Measurements from ENCODE around the gene ITPK1.
A peak's percentile ranks its signal among the peaks of the same experiment; 100 is the strongest.
"Not testable (repeated sequence)": the region's sequence is repeated elsewhere in the genome, so short reads cannot be mapped to it uniquely, and the experiment has no call there.

Gene ITPK1

DNA sequence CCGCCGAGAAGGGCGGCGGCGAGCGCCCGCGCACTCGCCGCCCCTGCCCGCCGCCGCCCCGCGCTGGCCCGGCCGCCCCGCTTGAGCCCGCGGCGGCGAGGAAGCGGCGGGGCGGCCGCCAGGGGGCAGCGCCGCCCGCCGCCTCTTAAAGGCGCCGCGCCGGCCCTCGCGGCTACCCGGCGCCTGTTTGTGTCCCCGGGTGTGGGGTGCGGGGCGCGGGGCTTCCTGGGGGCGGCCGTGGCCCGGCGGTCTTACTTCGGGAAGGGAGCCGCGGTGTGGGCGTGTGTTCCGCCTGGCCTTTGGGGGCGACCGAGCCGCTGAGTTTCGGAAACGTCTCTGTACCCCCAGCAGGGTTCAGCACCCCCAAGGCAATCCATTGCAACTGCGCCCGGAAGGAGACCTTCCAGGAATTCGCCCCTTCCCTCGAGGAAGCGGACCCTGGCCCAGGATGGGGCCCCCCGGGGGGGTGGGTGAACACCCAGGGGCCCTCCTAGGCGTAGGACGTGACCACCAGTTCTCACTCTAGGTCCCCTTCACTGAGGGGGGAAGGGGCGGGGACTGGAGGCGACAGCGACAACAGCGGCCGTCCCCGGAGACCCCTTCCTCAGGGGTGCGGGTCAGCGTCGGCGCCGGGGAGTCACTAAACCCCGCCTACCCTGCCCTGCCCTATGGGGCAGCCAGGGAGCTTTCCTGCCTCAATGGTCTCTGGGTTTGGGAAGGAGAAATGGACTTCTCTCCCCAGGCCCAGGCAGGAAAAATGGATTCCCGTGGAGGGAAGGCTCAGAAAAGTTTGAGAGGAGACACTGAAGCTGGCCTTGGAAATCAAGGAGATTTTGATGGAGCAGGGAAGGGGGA lies at the start of gene ITPK1:
Gene ITPK1 (minus strand): TSS at position 105 of the 855 bp plus-strand sequence. CDS start 762 bp downstream, outside the sequence.
- DNase-seq = peak; percentile 79

DNA sequence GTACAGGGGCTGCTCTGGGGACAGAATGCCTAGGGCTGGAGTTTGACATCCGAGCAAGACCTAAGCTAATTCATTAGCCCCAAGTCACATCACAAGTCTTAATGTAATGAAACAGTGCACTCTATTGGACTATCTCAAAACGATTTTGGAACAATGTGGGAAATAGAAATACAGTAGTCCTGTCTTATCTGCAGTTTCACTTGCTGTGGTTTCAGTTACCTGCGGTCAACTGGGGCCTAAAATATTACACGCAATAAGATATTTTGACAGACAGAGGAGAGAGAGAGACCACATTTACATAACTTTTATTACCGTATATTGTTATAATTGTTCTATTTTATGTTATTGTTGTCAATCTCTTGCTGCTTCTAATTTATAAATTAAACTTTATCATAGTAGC lies 47.8 kb upstream of the ITPK1 start:
- DNase-seq = peak; percentile 87

DNA sequence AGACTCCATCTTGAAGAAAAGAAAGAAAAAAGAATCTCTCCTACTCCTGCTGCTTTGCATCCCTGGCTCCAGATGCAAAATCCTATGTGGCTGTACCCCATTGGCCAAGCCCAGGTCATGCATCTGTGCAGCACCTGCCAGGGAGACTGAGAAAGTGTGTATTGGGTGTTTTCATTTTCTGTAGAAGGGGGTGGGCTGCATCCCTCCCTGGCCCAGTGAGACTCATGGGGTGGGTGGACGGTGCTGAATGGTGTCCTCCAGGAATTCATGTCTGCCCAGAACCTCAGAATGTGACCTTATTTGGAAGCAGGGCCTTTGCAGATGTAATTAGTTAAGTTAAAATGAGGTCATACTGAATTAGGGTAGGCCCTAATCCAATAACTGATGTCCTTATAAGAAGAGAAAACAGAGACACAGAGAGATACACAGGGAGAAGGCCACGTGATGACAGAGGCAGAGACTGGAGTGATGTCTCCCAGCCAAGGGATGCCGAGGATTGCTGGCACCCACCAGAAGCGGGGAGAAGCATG lies 45.8 kb upstream of the ITPK1 start:
- DNase-seq = no peak

DNA sequence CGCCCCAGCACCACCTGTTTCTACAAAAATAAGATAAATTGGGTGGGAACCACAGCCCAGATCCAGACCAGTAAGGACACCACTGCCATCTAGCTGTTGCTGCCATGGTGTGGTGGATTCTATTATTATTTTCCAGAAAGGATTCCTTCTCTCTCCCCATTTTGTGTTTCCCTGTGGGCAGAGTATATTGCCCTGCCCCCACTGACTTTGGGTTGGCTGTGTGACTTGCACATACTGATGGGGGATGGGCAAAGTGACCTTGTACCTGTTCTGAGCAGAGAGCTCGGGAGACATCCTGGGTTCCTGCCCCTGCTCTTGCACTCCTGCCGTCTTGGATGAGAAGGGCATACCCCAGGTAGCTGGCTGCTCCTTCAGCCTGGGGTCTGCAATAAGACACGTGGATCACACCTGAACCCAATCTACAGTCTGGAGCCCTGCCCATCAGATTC lies 44.7 kb upstream of the ITPK1 start:
- peak; percentile 84 for DNase-seq

DNA sequence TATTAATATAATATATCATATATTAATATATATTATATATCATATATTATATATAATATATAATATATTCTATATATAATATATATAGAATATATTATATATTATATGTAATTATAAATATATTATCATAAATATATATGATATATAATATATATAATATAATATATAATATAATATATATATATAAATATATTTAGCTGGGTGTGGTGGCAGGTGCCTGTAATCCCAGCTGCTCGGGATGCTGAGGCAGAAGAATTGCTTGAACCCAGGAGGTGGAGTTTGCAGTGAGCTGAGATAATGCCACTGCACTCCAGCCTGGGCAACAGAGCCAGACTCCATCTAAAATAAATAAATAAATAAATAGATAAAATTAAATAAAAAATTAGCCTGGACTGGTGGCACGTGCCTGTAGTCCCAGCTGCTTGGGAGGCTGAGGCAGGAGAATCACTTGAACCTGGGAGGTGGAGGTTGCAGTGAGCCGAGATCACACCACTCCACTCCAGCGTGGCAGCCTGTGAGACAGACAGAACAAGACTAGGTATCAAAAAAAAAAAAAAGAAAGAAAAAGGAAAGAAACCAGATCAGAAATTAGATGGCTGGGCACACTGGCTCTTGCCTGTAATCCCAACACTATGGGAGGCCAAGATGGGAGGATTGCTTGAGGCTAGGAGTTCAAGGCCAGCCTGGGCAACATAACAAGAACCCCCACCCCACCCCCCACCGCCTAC lies 44.1 kb upstream of the ITPK1 start:
- not testable (repeated sequence) for DNase-seq

DNA sequence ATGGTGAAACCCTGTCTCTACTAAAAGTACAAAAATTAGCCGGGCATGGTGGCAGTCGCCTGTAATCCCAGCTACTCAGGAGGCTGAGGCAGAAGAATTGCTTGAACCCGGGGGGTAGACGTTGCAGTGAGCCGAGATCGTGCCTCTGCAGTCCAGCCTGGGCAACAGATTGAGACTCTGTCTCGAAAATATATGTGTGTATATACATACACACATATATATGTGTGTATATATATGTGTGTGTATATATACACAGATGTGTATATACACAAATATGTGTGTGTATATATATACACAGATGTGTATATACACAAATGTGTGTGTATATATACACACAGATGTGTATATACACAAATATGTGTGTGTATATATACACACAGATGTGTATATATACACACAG lies 42.6 kb upstream of the ITPK1 start:
- not testable (repeated sequence) for DNase-seq

DNA sequence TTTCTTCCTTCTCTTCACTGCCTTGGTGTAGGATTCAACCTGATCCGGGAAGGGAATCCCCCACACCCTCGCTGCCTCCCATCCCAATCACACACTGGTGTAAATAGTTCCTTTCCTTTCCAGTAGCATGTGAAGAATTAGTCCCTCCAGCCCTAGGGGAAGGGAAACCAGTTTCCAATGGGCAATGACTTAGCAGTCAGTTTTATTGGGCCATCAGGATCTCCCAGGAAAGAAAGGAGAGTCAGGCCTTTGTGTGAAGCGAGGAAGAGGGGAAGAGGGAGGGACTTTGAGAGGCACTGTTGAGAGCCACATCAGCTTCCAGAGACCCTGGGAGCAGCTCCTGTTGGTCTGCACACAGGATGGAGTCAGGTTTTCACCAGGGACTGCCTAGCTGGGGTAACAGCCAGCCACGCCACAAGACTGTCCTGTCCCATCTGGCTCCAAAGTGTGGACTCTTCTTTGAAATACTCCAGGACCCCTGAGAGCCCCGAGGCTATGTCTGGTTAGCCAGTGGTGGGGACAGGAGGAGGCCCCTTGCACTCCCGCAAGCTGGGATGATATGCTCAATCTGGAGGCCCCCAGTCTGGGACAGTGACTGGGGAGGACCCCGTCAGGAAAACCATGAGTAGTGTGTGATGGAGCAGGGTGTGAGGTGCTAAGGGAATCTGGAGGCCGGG lies 41.1 kb upstream of the ITPK1 start:
- DNase-seq = no peak

DNA sequence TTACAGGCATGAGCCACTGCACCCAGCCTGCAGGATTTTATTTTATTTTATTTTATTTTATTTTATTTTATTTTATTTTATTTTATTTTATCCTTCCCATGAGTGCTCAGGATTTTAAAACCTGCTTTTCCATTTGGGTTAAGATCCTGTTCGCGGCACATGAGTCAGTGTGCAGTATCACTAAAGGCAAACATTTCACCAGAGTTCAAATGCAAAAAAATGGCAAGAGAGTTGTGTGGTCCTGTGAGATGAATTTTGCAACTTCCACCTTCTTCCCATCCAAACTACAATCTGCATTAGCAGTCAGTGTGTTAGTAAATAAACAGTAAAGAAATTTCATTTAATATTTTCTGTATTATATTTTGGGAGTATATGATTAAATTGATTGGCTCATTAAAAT lies 39.9 kb upstream of the ITPK1 start:
- no peak for DNase-seq

DNA sequence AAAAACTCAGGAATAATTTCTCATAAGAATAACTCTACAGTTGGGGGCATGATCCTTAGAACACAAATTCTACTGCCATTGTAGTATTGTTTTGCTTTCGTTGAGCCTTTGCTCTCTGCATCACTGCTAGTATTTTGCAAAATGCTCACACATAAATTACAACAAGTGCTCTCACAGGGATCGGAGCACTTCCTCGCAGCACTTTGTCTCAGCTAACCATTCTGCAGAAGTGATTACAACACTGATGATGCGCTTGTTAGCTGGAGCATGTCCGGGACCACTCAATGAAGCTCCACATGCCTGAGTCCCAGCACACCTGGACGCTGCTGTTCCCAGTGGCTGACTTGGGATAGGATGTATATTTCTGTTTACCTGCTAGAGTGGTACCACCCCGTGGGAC lies 37.4 kb upstream of the ITPK1 start:
- no peak for DNase-seq

DNA sequence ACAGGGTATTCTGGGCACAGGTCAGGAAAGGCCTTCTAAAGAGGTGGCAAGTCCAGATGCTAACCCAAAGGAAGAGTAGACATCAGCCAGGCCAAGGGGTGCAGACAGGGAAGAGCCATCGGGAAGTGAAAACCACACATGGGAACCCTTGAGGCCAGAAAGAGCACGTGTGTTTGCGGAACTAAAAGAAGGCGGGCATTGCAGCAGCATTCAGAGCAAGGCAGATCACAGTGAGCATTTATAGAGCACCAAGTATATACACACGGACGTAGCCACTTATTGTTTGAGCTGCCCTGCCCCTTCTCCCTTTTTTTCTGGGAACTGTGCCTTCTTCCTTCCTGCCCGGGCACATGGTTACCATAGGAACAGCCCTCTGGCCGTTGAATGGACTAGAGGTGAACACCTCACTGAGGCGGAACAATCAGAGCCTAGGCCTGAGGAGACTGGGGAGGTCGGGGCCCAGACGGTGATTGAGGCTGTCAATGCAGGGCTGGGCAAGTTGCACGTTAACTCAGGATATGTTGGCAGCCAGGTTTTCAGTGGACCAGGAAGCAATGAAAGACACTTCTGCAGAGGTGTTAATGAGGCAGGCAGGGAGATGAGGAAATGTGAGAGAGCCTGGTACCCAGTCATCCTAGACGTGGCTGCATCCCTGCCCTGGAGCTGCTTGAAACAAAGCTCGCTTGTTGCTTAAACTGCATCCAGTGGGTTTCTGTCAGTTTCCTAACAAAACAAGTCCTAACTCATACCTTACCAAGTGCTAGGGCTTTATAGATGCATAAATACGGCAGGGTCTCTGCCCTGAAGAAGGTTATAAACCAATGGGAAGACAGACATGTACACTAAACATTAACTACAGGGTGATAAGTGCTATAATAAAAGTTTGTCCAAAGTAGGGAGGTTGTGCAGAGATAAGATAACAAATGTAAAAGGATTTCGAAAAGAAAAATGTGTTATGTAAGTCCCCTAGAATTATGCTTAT lies 34.8 kb upstream of the ITPK1 start:
- DNase-seq = peak; percentile 37

DNA sequence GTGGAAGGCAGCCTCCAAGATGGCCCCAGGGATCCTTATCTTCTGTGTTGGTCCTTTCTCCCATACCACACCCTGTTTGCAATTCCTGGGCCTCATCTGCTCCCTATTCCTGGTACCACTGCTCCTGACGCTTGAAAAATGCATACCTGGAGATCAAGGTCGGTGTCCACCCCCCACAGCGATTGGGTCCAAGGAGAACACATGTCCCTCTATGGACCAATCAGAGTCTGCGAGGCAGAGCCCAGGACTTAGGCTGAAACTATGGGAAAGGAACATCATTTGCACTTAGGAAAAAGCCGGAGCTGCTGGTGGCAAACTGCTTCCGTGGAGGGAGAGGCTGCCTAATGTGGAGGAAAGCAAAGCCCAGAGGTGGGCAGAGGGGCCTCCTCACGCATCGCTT lies 33.3 kb upstream of the ITPK1 start:
- no peak for DNase-seq

DNA sequence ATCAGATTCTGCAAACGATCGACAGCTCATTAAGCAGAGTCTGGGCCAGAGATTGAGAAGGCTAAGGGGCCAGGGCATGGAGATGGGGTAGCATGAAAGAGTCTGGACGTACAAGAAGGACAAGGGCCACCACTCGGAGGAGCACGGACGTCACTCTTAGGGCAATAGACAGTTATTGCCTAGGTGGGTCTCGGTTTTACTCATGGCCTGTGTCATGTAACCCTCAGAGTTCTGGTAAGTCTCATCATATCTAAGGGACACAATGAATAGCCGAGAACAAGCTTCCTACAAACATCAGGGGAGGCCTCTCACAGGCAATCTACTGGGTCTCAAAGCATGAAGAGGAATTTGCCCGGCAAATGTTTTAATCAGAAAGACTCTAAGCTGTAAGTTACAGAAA lies 30.4 kb upstream of the ITPK1 start:
- DNase-seq = no peak

DNA sequence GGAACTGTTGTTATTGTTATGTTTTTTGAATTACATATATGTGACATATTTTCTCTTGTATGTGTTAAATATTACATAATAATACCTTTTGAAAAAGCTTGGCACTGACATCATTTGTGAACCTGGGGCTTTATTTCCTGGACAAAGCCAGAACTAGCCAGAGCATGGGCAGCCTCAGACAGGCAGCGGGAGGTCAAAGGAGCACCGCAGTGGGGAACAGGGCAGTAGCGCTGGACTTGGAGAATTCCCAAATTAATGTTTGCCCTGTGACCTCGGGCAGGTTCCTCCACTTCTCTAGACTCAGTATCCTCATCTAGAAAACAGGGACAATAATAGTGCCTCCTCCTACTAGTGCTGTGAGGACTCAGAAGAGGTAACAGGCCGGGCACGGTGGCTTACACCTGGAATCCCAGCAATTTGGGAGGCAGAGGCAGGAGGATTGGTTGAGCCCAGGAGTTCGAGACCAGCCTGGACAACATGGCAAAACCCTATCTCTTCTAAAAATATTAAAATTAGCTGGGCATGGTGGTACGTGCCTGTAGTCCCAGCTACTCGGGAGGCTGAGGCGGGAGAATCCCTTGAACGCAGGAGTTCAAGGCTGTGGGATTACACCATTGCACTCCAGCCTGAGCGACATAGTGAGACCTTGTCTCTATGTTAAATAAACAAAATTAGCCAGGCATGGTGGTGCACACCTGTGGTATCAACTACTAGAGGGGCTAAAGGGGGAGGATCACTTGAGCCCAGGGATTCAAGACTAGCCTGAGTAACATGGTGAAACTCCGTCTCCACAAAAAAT lies 27.3 kb upstream of the ITPK1 start:
- DNase-seq = no peak

DNA sequence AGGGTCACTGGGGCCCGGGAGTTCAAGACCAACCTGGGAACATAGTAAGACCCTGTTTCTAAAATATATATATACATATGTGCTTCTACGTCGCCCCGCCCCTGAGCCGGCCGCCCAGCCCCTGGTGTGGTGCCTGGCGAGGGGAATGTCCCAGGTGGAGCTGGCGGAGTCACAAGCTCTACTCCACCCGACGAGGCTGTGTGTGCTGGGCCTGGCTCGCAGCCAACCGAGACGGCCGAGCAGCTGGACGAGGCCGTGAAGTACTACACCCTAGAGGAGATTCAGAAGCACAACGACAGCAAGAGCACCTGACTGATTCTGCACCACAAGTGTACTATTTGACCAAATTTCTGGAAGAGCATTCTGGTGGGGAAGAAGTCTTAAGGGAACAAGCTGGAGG lies 22.1 kb upstream of the ITPK1 start:
- peak; percentile 25 for DNase-seq

DNA sequence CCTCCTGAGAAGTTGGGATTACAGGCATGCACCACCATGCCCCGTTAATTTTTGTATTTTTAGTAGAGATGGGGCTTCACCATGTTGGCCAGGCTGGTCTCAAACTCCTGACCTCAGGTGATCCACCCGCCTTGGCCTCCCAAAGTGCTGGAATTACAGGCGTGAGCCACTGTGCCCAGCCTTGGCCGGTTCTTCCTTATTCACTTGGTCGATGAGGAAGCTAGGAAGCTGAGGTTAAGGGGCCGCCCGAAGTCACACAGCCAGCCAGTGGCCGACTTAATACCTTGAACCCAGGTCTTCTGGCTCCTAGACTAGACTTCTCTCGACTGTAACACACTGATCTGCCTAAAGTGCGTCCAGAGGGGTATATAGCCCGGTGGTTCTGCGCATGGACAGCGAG lies 20.8 kb upstream of the ITPK1 start:
- DNase-seq = not testable (repeated sequence)

DNA sequence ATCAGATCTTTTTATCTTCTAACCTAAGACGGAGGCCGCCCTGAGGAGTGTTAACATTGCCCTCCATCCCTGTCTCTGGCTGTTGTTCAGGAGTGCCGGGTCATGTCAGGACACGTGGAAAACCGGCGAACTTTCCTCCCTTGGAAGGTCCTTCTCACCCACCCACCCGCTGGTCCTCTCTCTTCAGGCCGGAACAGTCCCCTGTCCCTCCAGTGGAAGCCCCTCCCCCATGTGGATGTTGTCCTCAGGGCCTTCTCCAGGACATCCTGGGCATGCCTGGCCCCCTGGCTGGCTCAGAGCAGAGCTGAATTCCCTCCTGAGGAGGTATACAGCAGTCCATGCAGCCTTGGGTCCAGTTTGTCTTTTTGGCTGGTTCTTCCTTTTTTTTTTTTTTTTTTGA lies 20.3 kb upstream of the ITPK1 start:
- no peak for DNase-seq

DNA sequence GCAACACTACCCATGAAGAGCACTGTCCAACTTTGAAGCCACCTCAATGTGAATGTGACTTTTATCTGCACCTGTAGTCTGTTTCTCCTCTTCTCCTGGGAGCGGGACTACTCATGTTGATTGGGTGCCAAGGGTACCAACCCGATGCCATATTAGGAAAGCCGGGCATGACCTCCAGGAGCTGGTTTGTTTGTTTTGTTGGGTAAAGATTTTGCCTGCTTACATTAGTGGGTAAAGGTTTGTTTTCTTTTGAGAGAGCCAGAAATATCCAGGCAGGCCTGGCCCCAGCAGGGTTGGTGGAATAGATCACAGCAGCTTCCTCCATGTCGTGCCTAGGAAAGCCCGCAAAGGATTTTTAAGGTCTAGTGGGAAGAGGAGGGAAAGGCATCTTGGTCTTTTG lies 19.7 kb upstream of the ITPK1 start:
- no peak for DNase-seq

DNA sequence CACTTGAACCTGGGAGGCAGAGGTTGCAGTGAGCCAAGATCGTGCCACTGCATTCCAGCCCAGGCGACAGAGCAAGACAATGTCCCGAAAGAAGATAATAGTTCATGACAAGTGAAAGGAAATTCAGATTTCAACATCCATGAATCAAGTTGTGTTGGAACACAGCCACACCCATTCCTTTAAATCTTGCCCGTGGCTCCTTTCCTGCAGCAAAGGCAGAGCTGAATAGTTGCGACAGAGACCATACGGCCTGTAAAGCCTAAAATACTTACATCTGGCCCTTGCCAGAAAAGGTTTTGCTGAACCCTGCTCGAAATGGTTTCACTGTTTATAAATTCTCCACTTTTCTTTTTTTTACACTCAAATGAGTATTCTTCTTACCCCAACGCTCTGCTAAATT lies 17.7 kb upstream of the ITPK1 start:
- DNase-seq = no peak

DNA sequence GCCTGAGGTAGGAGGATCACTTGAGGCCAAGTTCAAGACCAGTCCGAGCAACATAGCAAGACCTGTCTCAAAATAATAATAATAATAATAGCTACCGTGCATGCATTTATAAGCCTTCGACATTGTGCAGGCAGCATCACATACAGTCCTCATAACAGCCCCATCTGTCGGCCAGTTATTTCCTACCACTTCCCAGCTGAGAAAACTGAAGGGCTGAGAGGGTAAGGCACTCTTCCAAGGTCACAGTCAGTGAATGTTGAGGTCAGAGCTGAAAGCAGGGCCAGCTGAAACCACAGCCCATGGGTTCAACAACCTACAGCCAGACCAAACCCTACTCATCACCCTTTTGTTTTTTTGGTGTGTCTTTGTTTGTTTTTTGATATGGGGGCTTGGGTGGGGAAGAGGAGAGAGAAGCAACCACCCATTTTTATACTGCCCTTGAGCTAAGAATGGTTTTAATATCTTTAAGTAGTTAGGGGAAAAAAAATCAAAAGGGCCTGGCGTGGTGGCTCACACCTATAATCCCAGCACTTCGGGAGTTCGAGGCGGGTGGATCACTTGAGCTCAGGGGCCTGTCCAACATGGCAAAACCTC lies 16.8 kb upstream of the ITPK1 start:
- DNase-seq = peak; percentile 79

DNA sequence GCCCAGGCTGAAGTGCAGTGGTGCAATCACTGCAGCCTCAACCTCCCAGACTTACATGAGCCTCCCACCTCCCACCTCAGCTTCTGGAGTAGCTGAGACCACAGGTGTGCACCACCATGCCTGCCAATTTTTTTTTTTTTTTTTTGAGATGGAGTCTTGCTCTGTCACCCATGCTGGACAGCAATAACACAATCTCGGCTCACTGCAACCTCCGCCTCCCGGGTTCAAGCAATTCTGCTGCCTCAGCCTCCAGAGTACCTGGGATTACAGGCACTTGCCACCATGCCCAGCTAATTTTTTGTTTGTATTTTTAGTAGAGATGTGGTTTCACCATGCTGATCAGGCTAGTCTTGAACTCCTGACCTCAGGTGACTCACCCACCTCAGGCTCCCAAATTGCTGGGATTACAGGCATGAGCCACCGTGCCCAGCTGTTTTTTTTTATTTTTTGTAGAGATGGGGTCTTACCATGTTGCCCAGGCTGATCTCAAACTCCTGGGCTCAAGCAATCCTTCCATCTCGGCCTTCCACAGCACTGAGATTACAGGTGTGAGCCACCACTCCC lies 15.6 kb upstream of the ITPK1 start:
- not testable (repeated sequence) for DNase-seq
